Upper lobe of left lung (tissue), 4 donors: ENCODE results near the gene SRGAP3.

ENCODE experiments used
- EP300 ChIP-seq, 4 donors: sonication (generic); formaldehyde crosslinking; IDR thresholded peaks; one replicate each; pipeline ENCODE4 v1.5.1; 2017; ENCODE audit warnings: antibody characterized with exemption in 4 of 4, control low read depth in 2 of 4
- POLR2A ChIP-seq, 4 donors: fragments of 450-650 bp; IDR thresholded peaks; one replicate each; pipeline ENCODE4 v1.5.1; 2016 to 2017; ENCODE audit warnings: antibody characterized with exemption in 4 of 4, mild to moderate bottlenecking in 2 of 4
- TF ChIP-seq, protein P1 (sequence below), 6 experiments: fragments of 450-650 bp in 4 of 6; fragments of 200-600 bp in 2 of 6; sonication (generic) in 2 of 6; IDR thresholded peaks; one replicate each; pipeline ENCODE4 v1.5.1; 2016 to 2019; ENCODE audit warnings: antibody characterized with exemption in 6 of 6

GRCh38 chr3:9231471-9231870 is 18.0 kb downstream of the SRGAP3 start:
- TF ChIP-seq, protein P1, sequence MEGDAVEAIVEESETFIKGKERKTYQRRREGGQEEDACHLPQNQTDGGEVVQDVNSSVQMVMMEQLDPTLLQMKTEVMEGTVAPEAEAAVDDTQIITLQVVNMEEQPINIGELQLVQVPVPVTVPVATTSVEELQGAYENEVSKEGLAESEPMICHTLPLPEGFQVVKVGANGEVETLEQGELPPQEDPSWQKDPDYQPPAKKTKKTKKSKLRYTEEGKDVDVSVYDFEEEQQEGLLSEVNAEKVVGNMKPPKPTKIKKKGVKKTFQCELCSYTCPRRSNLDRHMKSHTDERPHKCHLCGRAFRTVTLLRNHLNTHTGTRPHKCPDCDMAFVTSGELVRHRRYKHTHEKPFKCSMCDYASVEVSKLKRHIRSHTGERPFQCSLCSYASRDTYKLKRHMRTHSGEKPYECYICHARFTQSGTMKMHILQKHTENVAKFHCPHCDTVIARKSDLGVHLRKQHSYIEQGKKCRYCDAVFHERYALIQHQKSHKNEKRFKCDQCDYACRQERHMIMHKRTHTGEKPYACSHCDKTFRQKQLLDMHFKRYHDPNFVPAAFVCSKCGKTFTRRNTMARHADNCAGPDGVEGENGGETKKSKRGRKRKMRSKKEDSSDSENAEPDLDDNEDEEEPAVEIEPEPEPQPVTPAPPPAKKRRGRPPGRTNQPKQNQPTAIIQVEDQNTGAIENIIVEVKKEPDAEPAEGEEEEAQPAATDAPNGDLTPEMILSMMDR (IDR thresholded peaks at IDR 0.05): no peak
- TF ChIP-seq POLR2A (IDR thresholded peaks at IDR 0.05) (no peak), EP300 (IDR thresholded peaks at IDR 0.05) (no peak)
